Right kidney (tissue), 1 donor: ENCODE data around the gene ODF4.
"Not testable (repeated sequence)": the region's sequence is repeated elsewhere in the genome, so short reads cannot be mapped to it uniquely, and the experiment has no call there.

Source experiments
- DNase-seq: peaks from one replicate; pipeline ENCODE4 v3.0.0-alpha.2; 2016

ODF4 gene

GRCh38 chr17:8369944-8370343, 30.3 kb downstream of the ODF4 start:
- no peak for DNase-seq

- no peak for DNase-seq
These were observed 32.1 kb downstream of the ODF4 start for GRCh38 chr17:8371786-8372185.

DNA sequence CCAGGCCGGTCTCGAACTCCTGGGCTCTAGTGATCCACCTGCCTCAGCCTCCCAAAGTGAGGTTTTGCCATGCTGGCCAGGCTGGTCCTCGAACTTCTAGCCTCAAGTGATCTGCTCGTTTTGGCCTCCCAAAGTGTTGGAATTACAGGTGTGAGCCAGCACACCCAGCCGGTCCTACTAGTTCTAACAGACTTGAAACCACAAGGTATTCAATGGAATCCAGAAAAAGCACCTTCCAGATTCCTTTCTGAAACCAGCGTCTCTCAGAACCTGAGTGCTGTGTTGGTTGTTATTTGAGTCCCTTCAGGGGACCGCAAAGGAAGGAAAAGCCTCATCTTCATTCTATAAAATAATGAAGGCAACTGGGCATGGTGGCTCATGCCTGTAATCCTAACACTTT, 32.8 kb downstream of the ODF4 start:
- no peak for DNase-seq

DNA sequence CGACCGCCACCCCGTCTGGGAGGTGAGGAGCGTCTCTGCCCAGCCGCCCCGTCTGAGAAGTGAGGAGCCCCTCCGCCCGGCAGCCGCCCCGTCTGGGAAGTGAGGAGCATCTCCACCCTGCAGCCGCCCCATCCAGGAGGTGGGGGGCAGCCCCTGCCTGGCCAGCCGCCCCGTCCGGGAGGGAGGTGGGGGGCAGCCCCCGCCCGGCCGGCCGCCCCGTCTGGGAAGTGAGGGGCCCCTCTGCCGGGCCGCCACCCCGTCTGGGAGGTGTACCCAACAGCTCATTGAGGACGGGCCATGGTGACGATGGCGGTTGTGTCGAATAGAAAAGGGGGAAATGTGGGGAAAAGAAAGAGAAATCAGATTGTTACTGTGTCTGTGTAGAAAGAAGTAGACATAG, 34.2 kb downstream of the ODF4 start:
- not testable (repeated sequence) for DNase-seq

DNA sequence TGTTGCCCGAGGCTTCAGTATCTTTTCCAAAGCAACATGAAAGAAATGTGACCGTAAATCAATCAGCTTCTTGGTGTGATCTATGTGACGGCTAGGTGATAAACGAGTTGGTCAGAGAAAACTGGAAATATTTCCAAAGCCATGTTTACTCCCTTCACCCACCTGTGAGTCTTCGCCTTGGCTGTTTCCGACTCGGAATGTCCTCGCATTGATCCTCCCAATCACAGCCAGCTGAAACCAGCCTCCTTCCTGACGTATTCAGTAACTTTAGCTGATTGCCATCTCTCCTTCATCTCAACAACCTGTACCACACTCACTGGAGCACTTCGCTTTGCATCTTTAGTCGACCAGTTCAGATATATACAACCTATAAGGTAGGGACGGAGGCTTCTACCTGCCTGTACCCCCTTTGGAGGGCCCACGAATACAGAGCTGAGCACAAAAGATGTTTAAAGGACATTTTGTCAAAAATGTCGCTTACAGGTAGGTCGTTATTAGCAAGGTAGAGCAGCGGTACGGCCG, 36.2 kb downstream of the ODF4 start:
- peak; percentile 64 for DNase-seq

- peak; percentile 88 for DNase-seq
These were observed 36.8 kb downstream of the ODF4 start, which contains the start of gene KRABD2 for GRCh38 chr17:8376271-8377067. Gene KRABD2, minus strand, starts transcription at chr17:8376704.

GRCh38 chr17:8377422-8377821, 37.8 kb downstream of the ODF4 start:
- no peak for DNase-seq

- DNase-seq = not testable (repeated sequence)
These were observed 38.5 kb downstream of the ODF4 start for GRCh38 chr17:8378117-8378516.

DNA sequence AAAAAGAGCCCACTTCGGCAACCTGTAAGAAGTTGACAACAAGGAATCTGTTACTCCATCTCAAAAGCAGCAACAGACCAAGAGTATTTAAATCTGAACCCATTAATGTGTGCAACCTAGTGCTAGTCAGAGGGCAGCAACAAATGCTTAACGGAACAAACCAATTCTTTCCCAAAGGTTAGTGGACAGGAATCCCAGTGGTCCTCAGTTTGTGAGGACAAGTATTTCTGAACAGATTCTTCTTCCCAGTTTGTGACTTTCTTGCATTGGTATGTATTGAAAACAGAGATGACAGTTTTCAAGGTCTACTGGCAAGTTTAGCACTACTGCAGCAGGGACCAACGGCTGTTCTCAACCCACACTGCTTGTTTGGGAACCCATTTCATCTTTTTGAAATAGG, 40.4 kb downstream of the ODF4 start:
- DNase-seq = no peak

DNA sequence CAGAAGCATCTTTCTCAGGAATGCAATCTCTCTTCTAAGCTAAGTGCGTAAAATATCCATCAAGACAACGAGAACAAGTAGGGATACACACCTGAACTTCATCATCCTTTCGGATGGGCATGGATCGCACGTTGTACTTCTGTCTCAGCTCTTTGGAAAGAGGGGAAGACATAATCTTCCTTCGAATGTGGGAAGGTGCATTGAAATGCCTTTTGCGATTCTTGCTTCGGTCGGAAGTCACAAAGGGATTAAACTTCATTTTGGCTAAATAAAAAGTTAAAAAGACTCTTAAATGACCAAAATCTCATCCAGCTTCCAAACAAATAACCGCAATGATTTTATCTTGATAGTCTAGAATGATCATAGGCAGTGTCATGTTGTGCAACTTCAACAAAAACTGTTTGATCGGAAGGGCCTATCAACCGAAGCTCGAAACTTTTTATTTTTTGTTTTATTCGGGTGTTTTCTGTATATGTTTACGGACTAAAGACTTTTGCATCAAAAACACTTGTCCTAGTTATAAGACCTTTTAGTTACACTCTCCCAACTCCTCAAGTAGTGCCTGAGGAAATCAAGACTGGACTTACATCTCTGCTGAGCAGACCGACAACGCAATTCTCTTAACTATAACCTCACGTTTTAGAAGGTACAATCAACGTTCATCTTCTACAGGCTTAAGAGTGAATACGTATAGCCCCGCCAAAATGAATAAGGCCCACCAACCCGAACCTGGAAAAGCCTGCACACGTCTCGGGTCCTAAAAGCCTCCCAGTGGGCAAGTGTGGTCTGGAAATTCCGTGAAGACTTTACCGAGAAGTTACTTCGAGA, 42.6 kb downstream of the ODF4 start:
- no peak for DNase-seq

DNA sequence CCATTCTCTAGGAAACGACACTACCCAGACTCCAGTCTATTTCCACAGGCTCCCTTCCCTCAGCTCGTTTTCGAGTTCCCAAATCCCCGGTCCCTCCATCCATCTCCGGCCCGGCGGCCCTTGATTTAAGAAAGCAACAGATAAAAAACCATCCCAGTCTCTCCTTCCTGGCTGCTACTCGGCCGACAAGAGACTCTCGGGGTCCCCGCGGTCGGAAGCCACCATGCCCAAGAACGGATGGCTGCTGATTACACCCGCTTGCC, 43.2 kb downstream of the ODF4 start:
- peak; percentile 87 for DNase-seq

DNA sequence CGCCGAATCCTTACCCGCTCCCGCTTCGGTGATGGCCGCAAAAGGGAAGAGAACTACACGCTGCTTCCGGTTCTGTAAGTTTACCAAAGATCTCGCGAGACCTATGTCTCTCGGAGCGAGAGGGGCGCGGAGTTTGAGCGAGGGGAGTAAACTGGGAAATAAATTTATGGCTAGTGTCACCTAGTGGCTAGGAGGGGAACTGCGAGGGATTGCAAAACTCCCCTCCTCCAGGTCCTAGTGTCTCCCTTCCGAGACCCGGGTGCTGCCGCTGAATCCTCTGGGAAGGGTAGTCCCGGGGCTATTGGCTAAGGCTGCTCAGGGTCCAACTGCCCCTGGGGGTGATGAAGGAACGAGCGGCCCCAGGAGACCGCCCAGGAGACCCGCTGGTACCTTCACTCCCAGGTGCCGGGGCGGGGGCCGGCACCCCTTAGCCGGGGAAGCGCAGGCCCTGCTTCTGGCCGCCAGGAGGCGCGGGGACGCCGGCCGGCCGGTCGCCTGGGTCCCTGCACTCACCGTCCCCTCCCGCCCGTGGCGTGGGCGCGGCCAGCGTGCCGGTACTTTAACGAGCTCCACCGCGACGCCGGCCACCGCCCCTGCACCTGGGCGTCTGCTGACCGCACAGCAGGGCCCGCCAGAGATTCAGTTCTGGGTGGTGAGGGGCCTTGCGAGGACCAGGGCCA, 43.6 kb downstream of the ODF4 start, which contains the start of gene RPL26:
RPL26 (minus strand) TSS at position 51 of the 680 bp plus-strand sequence. CDS start 883 bp downstream, outside the sequence.
- peak; percentile 99 for DNase-seq

GRCh38 chr17:8384801-8385378, 45.2 kb downstream of the ODF4 start:
- no peak for DNase-seq

GRCh38 chr17:8386841-8387240, 47.2 kb downstream of the ODF4 start:
- DNase-seq = no peak

DNA sequence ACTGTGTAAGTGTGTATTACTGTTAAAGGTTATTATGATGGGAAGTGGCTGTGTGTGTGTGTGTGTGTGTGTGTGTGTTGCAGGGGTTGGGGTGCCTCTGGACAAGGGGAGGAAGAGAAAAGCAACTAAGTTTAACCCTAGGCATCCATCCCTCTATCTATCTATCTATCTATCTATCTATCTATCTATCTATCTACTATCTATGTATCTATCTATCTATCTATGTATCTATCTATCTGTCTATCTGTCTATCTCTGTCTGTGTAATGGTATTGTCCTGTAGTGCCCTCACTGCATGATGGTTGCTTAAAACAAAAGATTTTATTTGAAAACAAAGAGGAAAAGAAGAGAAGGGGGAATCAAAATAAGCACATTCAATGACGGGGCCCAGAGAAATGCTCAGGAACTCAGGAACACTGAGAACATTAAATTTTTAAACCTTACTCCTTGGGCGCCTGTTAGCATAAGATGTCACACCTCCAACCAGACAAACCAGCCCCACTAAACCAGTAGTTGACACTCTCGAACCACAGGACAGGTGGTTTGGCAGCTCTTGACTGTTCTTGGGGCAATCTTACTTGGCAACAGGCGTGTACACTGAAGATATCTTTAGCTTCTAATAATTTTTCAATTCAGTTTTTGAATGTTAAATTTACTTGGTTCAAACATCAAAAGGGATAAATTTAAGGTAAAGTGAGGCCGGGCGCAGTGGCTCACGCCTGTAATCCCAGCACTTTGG, 48.4 kb downstream of the ODF4 start:
- DNase-seq = no peak

DNA sequence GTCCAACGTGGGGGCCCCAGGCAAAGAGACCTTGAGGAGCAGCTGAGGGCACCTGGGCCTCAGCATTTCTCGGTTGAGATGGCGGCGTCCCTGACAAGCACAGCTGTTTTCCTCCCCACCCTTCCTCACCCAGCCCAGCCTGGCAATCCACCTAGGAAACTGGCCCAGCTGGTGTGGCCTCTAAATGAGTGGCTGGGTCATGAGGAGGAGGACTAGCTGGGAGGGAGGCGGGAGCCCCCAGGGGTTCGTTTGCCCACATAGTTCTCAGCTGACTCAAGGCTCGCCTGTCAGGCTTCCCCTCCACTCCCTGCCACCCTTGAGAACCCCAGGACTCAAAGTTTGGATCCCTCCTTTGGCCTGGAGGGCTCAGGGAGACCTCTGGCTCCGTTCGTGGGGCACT, 52.1 kb downstream of the ODF4 start:
- no peak for DNase-seq

DNA sequence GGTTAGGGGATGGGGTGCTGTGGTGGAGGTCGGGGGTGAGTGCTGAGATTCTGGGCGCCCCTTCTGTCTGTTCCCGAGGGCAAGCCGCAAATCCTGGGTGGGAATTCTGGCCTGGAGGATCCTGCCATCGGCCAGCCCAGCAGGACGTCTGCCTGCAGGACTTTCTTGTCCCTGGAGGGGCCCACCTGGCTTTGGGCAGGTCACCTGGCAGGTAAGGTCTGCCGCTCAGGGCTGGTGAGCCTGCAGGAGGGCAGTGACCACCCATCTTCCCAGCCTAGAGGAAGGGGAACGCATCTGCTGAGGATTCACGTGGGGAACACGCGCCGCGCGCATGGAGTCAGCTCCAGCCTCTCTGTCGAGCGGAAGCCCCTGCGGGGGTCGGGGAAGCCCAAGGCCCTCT, 52.6 kb downstream of the ODF4 start:
- DNase-seq = no peak

- no peak for DNase-seq
These were observed 53.2 kb downstream of the ODF4 start for GRCh38 chr17:8392674-8393469.

DNA sequence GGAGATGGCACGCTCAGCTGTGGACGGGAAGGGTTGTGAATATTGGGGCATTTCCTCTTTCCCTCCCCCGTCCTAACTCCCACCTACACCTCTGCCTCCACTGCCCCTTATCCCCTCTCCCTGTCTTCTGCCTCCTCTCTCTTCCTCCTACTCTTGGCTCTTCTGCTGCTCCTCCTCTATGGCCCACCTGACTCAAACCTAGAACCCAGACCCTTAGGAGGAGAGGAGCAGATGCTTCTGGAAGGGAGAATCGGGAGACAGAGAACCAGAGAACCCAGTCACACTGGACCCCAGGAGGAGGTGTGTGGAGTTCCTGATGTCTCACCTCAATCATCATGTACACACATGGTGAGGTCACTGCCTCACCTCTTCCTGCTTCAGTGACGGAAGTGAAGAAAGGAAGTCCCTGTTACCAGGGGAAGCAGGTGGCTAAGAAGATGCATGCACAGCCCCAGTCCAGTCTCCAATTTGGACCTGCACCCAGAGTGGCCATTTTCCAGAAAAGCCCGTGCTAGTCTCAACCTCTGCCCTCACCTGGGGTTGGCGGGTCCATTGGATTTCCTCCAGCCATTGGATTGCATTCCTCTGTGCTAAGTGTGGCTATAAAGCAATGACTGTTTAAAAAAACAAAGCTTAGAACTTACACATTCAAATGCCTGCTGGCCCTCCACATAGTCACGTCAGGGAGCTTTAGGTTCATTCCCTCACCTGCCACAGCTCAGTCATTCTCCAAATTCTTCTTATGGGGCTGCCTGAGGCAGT, 54.0 kb downstream of the ODF4 start:
- DNase-seq = no peak

DNA sequence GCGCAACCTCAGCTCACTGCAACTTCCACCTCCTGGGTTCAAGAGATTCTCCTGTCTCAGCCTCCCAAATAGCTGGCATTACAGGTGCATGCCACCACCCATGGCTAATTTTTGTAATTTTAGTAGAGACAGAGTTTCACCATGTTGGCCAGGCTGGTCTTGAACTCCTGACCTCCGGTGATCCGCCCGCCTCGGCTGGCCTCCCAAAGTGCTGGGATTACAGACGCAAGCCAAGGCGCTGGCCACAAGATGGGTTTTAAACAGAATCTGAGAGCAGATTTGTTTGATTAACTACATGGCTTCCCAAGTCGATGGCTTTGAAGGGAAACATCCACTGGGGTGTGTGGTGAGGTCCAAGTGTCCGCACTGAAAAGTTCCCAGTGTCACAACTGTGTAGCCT, 54.9 kb downstream of the ODF4 start:
- not testable (repeated sequence) for DNase-seq
